ENCODE measurements around the gene TPD52L2.
"Not testable (repeated sequence)": the region's sequence is repeated elsewhere in the genome, so short reads cannot be mapped to it uniquely, and the experiment has no call there.

Gene TPD52L2

GRCh38 chr20:63861365-63861934, 3.6 kb upstream of the TPD52L2 start, which contains the start of gene ABHD16B:
Gene ABHD16B (plus strand): TSS chr20:63861498. CDS start chr20:63861541, 43 bp downstream.
- Histone ChIP-seq H3K36me3 (ENCODE audit: control insufficient read depth, insufficient read depth, low read length) (peaks cover 16% of the 10 kb centered on the region), H3K9me3 (ENCODE audit: control insufficient read depth, insufficient read depth, low read length) (no peaks in the 10 kb centered on the region), H3K27me3 (ENCODE audit: control insufficient read depth, insufficient read depth, low read length) (no peaks in the 10 kb centered on the region), H3K9ac (ENCODE audit: low read depth, low read length) (peak within 1 kb of the TSS; percentile 5), H3K4me3 (ENCODE audit: low read depth, low read length) (no peak within 1 kb of the TSS), H3K4me1 (ENCODE audit: control insufficient read depth, insufficient read depth, low read length) (peaks cover 19% of the 10 kb centered on the region)

GRCh38 chr20:63861981-63862901, 2.8 kb upstream of the TPD52L2 start:
- Histone ChIP-seq H3K4me3 (ENCODE audit: low read depth, low read length) (no peak overlapping the region), H3K9ac (ENCODE audit: low read depth, low read length) (no peak overlapping the region), H3K36me3 (ENCODE audit: control insufficient read depth, insufficient read depth, low read length) (peaks cover 16% of the 10 kb centered on the region), H3K27me3 (ENCODE audit: control insufficient read depth, insufficient read depth, low read length) (no peaks in the 10 kb centered on the region), H3K4me1 (ENCODE audit: control insufficient read depth, insufficient read depth, low read length) (peaks cover 19% of the 10 kb centered on the region), H3K9me3 (ENCODE audit: control insufficient read depth, insufficient read depth, low read length) (no peaks in the 10 kb centered on the region)

GRCh38 chr20:63863021-63863797, 1.9 kb upstream of the TPD52L2 start:
- Histone ChIP-seq H3K27me3 (ENCODE audit: control insufficient read depth, insufficient read depth, low read length) (no peaks in the 10 kb centered on the region), H3K9me3 (ENCODE audit: control insufficient read depth, insufficient read depth, low read length) (no peaks in the 10 kb centered on the region), H3K4me3 (ENCODE audit: low read depth, low read length) (peak overlapping the region; percentile 92), H3K4me1 (ENCODE audit: control insufficient read depth, insufficient read depth, low read length) (peaks cover 15% of the 10 kb centered on the region), H3K9ac (ENCODE audit: low read depth, low read length) (peak overlapping the region; percentile 89), H3K36me3 (ENCODE audit: control insufficient read depth, insufficient read depth, low read length) (peaks cover 16% of the 10 kb centered on the region)

- Histone ChIP-seq H3K4me3 (ENCODE audit: low read depth, low read length) (peak overlapping the region; percentile 92), H3K27me3 (ENCODE audit: control insufficient read depth, insufficient read depth, low read length) (no peaks in the 10 kb centered on the region), H3K9me3 (ENCODE audit: control insufficient read depth, insufficient read depth, low read length) (no peaks in the 10 kb centered on the region), H3K4me1 (ENCODE audit: control insufficient read depth, insufficient read depth, low read length) (peaks cover 10% of the 10 kb centered on the region), H3K9ac (ENCODE audit: low read depth, low read length) (peak overlapping the region; percentile 89), H3K36me3 (ENCODE audit: control insufficient read depth, insufficient read depth, low read length) (peaks cover 20% of the 10 kb centered on the region)
Measured at GRCh38 chr20:63863798-63864544, 1.1 kb upstream of the TPD52L2 start.

- H3K27me3 ChIP-seq (ENCODE audit: control insufficient read depth, insufficient read depth, low read length): no peaks in the 10 kb centered on the region
- H3K4me3 ChIP-seq (ENCODE audit: low read depth, low read length): peak overlapping the region; percentile 92
- peaks cover 26% of the 10 kb centered on the region for H3K36me3 ChIP-seq (ENCODE audit: control insufficient read depth, insufficient read depth, low read length)
- peaks cover 5% of the 10 kb centered on the region for H3K4me1 ChIP-seq (ENCODE audit: control insufficient read depth, insufficient read depth, low read length)
- H3K9ac ChIP-seq (ENCODE audit: low read depth, low read length): peak overlapping the region; percentile 89
- H3K9me3 ChIP-seq (ENCODE audit: control insufficient read depth, insufficient read depth, low read length): no peaks in the 10 kb centered on the region
Measured at GRCh38 chr20:63864545-63864977, 509 bp upstream of the TPD52L2 start.

GRCh38 chr20:63867042-63867441, 2.0 kb downstream of the TPD52L2 start:
- H3K27me3 ChIP-seq (ENCODE audit: control insufficient read depth, insufficient read depth, low read length); H3K9me3 ChIP-seq (ENCODE audit: control insufficient read depth, insufficient read depth, low read length); H3K4me1 ChIP-seq (ENCODE audit: control insufficient read depth, insufficient read depth, low read length); H3K9ac ChIP-seq (ENCODE audit: low read depth, low read length); H3K4me3 ChIP-seq (ENCODE audit: low read depth, low read length): not testable (repeated sequence)
- peaks cover 20% of the 10 kb centered on the region for H3K36me3 ChIP-seq (ENCODE audit: control insufficient read depth, insufficient read depth, low read length)

GRCh38 chr20:63868264-63868663, 3.2 kb downstream of the TPD52L2 start:
- Histone ChIP-seq H3K9ac (ENCODE audit: low read depth, low read length) (no peak overlapping the region), H3K27me3 (ENCODE audit: control insufficient read depth, insufficient read depth, low read length) (no peaks in the 10 kb centered on the region), H3K36me3 (ENCODE audit: control insufficient read depth, insufficient read depth, low read length) (peaks cover 22% of the 10 kb centered on the region), H3K4me1 (ENCODE audit: control insufficient read depth, insufficient read depth, low read length) (peaks cover 3% of the 10 kb centered on the region), H3K4me3 (ENCODE audit: low read depth, low read length) (no peak overlapping the region), H3K9me3 (ENCODE audit: control insufficient read depth, insufficient read depth, low read length) (no peaks in the 10 kb centered on the region)

GRCh38 chr20:63873477-63873971, 8.5 kb downstream of the TPD52L2 start:
- H3K4me1 ChIP-seq (ENCODE audit: control insufficient read depth, insufficient read depth, low read length): no peaks in the 10 kb centered on the region
- H3K9ac ChIP-seq (ENCODE audit: low read depth, low read length): no peak overlapping the region
- H3K9me3 ChIP-seq (ENCODE audit: control insufficient read depth, insufficient read depth, low read length): no peaks in the 10 kb centered on the region

GRCh38 chr20:63874241-63874640, 9.2 kb downstream of the TPD52L2 start:
- H3K36me3 ChIP-seq (ENCODE audit: control insufficient read depth, insufficient read depth, low read length): peaks cover 53% of the 10 kb centered on the region
- H3K4me1 ChIP-seq (ENCODE audit: control insufficient read depth, insufficient read depth, low read length); H3K4me3 ChIP-seq (ENCODE audit: low read depth, low read length); H3K27me3 ChIP-seq (ENCODE audit: control insufficient read depth, insufficient read depth, low read length); H3K9me3 ChIP-seq (ENCODE audit: control insufficient read depth, insufficient read depth, low read length); H3K9ac ChIP-seq (ENCODE audit: low read depth, low read length): not testable (repeated sequence)

More at GRCh38 chr20:63873477-63873971, 8.5 kb downstream of the TPD52L2 start:
- no peak overlapping the region for H3K4me3 ChIP-seq (ENCODE audit: low read depth, low read length)
- H3K36me3 ChIP-seq (ENCODE audit: control insufficient read depth, insufficient read depth, low read length): peaks cover 53% of the 10 kb centered on the region
- no peaks in the 10 kb centered on the region for H3K27me3 ChIP-seq (ENCODE audit: control insufficient read depth, insufficient read depth, low read length)

GRCh38 chr20:63876489-63877036, 11.5 kb downstream of the TPD52L2 start:
- no peak overlapping the region for H3K9ac ChIP-seq (ENCODE audit: low read depth, low read length)
- no peaks in the 10 kb centered on the region for H3K9me3 ChIP-seq (ENCODE audit: control insufficient read depth, insufficient read depth, low read length)
- no peaks in the 10 kb centered on the region for H3K27me3 ChIP-seq (ENCODE audit: control insufficient read depth, insufficient read depth, low read length)
- H3K4me1 ChIP-seq (ENCODE audit: control insufficient read depth, insufficient read depth, low read length): no peaks in the 10 kb centered on the region
- H3K4me3 ChIP-seq (ENCODE audit: low read depth, low read length): no peak overlapping the region
- H3K36me3 ChIP-seq (ENCODE audit: control insufficient read depth, insufficient read depth, low read length): peaks cover 52% of the 10 kb centered on the region
